Measurements from ENCODE around the gene COL13A1. TPM values are rescaled to one million over a fixed set of nuclear protein-coding genes. Genes with fewer than 3 reads are reported as not detected.

COL13A1 gene
- total RNA-seq, 1 donor from 2014 or later: 0.86 TPM

DNA sequence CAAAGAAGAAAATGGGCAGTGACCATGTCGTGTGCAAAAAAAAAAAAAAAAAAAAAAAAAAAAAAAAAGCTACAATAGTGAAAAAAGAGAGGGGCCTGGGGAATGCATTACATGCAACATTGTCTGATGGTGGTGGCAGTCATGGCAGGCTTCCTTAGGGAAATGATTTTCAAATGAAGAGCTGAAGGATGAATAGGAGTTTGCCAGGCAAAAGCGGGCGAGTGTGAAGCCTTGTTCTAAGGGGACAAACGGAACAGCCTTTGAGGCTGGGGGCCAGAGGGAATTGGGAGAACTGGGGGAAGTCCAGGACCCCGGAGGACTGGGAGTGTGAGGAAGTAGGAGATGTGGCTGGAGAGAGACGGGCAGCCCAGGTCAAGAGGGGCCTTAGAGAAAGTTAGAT is 3.1 kb downstream of the COL13A1 start:
- TF ChIP-seq EZH2 (IDR thresholded peaks at IDR 0.05; ENCODE audit: insufficient read depth, low read length): no peak
- TF ChIP-seq, protein P1, sequence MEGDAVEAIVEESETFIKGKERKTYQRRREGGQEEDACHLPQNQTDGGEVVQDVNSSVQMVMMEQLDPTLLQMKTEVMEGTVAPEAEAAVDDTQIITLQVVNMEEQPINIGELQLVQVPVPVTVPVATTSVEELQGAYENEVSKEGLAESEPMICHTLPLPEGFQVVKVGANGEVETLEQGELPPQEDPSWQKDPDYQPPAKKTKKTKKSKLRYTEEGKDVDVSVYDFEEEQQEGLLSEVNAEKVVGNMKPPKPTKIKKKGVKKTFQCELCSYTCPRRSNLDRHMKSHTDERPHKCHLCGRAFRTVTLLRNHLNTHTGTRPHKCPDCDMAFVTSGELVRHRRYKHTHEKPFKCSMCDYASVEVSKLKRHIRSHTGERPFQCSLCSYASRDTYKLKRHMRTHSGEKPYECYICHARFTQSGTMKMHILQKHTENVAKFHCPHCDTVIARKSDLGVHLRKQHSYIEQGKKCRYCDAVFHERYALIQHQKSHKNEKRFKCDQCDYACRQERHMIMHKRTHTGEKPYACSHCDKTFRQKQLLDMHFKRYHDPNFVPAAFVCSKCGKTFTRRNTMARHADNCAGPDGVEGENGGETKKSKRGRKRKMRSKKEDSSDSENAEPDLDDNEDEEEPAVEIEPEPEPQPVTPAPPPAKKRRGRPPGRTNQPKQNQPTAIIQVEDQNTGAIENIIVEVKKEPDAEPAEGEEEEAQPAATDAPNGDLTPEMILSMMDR (IDR thresholded peaks at IDR 0.05; ENCODE audit: insufficient read depth, low read depth, low read length): no peak
- Histone ChIP-seq H3K27me3 (ENCODE audit: insufficient read depth, low read length) (no peaks in the 10 kb centered on the region), H4K20me1 (ENCODE audit: insufficient read depth, low read length) (peaks cover 5% of the 10 kb centered on the region), H3K4me2 (ENCODE audit: low read length) (peak overlapping the region; percentile 92), H3K4me3 (ENCODE audit: insufficient read depth, low read depth, low read length) (no peak overlapping the region), H3K36me3 (ENCODE audit: insufficient read depth, low read length) (peaks cover 4% of the 10 kb centered on the region), H2AFZ (ENCODE audit: low read depth, low read length) (no peak overlapping the region), H3K4me1 (ENCODE audit: insufficient read depth, low read length) (peaks cover 52% of the 10 kb centered on the region), H3K79me2 (ENCODE audit: insufficient read depth, low read length) (peaks cover 68% of the 10 kb centered on the region), H3K9ac (ENCODE audit: low read length) (no peak overlapping the region), H3K9me3 (ENCODE audit: insufficient read depth, low read depth, low read length) (no peaks in the 10 kb centered on the region), H3K27ac (ENCODE audit: low read depth, low read length) (no peak overlapping the region)
- Mint-ChIP-seq H3K4me1 (ENCODE audit: low read depth, unreplicated experiment) (peaks cover 21% of the 10 kb centered on the region), H3K27ac (ENCODE audit: unreplicated experiment) (peak overlapping the region; percentile 64), H3K9me3 (ENCODE audit: unreplicated experiment) (peaks cover 3% of the 10 kb centered on the region), H3K27me3 (ENCODE audit: low read depth, unreplicated experiment) (peaks cover 29% of the 10 kb centered on the region), H3K36me3 (ENCODE audit: low read depth, unreplicated experiment) (peaks cover 2% of the 10 kb centered on the region), H3K4me3 (ENCODE audit: unreplicated experiment) (no peak overlapping the region)
- no peak for FAIRE-seq
- DNase-seq (ENCODE audit: low read depth): no peak

DNA sequence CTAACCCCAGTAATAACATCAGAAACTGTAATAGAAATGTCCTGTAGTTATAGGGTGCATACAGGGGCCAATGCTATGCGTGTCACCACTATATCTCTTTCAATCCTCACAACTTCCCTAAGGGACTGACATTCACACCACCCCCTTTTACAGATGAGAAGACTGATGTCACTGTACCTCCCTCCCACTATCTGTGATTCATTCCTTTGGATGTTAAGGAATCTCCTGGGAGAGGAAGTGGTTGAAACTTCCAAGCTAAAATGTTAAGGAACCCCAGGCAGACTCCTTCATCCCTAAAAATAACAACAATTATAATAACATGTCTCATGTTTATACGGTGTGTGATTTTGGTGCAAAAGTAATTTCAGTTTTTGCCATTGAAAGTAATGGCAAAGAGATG is 5.4 kb downstream of the COL13A1 start:
- Histone ChIP-seq H3K27me3 (ENCODE audit: insufficient read depth, low read length) (no peaks in the 10 kb centered on the region), H3K4me1 (ENCODE audit: insufficient read depth, low read length) (peaks cover 54% of the 10 kb centered on the region), H3K4me2 (ENCODE audit: low read length) (peak overlapping the region; percentile 80), H3K9me3 (ENCODE audit: insufficient read depth, low read depth, low read length) (no peaks in the 10 kb centered on the region), H2AFZ (ENCODE audit: low read depth, low read length) (no peak overlapping the region), H3K79me2 (ENCODE audit: insufficient read depth, low read length) (peaks cover 92% of the 10 kb centered on the region), H3K9ac (ENCODE audit: low read length) (peak overlapping the region; percentile 54), H4K20me1 (ENCODE audit: insufficient read depth, low read length) (peaks cover 11% of the 10 kb centered on the region), H3K36me3 (ENCODE audit: insufficient read depth, low read length) (peaks cover 4% of the 10 kb centered on the region), H3K4me3 (ENCODE audit: insufficient read depth, low read depth, low read length) (peak overlapping the region; percentile 45), H3K27ac (ENCODE audit: low read depth, low read length) (peak overlapping the region; percentile 73)
- DNase-seq (ENCODE audit: low read depth): peak; percentile 88
- TF ChIP-seq, protein P1 (IDR thresholded peaks at IDR 0.05; ENCODE audit: insufficient read depth, low read depth, low read length): no peak
- no peak for TF ChIP-seq EZH2 (IDR thresholded peaks at IDR 0.05; ENCODE audit: insufficient read depth, low read length)
- H3K4me3 Mint-ChIP-seq (ENCODE audit: unreplicated experiment): peak overlapping the region; percentile 9
- H3K36me3 Mint-ChIP-seq (ENCODE audit: low read depth, unreplicated experiment): peaks cover 2% of the 10 kb centered on the region
- peak; percentile 95 for FAIRE-seq
- H3K27ac Mint-ChIP-seq (ENCODE audit: unreplicated experiment): peak overlapping the region; percentile 93
- H3K4me1 Mint-ChIP-seq (ENCODE audit: low read depth, unreplicated experiment): peaks cover 30% of the 10 kb centered on the region
- peaks cover 3% of the 10 kb centered on the region for H3K9me3 Mint-ChIP-seq (ENCODE audit: unreplicated experiment)
- peaks cover 33% of the 10 kb centered on the region for H3K27me3 Mint-ChIP-seq (ENCODE audit: low read depth, unreplicated experiment)

DNA sequence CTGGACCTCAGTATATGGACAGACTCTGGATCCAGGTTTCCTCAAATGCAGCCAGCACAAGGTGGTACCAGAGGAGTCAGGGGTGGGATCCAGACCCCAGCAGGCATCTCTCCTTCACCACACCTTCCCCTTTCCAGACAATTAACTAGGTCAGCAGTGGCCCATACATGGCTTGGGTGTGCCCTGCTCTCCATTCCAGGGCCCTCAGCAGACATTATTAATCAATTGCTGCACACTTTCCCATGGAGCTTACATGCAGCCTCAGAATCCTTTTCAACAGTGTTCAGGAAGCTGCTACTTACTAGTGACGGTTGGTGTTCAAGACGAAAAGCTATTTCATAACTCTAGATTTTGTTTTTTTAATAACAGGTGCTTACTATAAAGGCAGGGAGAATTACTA is 6.0 kb downstream of the COL13A1 start:
- H2AFZ ChIP-seq (ENCODE audit: low read depth, low read length): no peak overlapping the region
- peak overlapping the region; percentile 73 for H3K27ac ChIP-seq (ENCODE audit: low read depth, low read length)
- H3K27me3 ChIP-seq (ENCODE audit: insufficient read depth, low read length): no peaks in the 10 kb centered on the region
- Mint-ChIP-seq H3K27ac (ENCODE audit: unreplicated experiment) (peak overlapping the region; percentile 93), H3K36me3 (ENCODE audit: low read depth, unreplicated experiment) (peaks cover 2% of the 10 kb centered on the region), H3K27me3 (ENCODE audit: low read depth, unreplicated experiment) (peaks cover 37% of the 10 kb centered on the region), H3K4me1 (ENCODE audit: low read depth, unreplicated experiment) (peaks cover 30% of the 10 kb centered on the region), H3K9me3 (ENCODE audit: unreplicated experiment) (peaks cover 3% of the 10 kb centered on the region), H3K4me3 (ENCODE audit: unreplicated experiment) (no peak overlapping the region)
- H3K9me3 ChIP-seq (ENCODE audit: insufficient read depth, low read depth, low read length): no peaks in the 10 kb centered on the region
- H3K4me2 ChIP-seq (ENCODE audit: low read length): peak overlapping the region; percentile 80
- FAIRE-seq: no peak
- peak; percentile 54 for DNase-seq (ENCODE audit: low read depth)
- H3K79me2 ChIP-seq (ENCODE audit: insufficient read depth, low read length): peaks cover 94% of the 10 kb centered on the region
- H3K4me1 ChIP-seq (ENCODE audit: insufficient read depth, low read length): peaks cover 53% of the 10 kb centered on the region
- H4K20me1 ChIP-seq (ENCODE audit: insufficient read depth, low read length): peaks cover 15% of the 10 kb centered on the region
- peaks cover 4% of the 10 kb centered on the region for H3K36me3 ChIP-seq (ENCODE audit: insufficient read depth, low read length)
- peak overlapping the region; percentile 45 for H3K4me3 ChIP-seq (ENCODE audit: insufficient read depth, low read depth, low read length)
- H3K9ac ChIP-seq (ENCODE audit: low read length): peak overlapping the region; percentile 54
- TF ChIP-seq, protein P1 (IDR thresholded peaks at IDR 0.05; ENCODE audit: insufficient read depth, low read depth, low read length): no peak
- no peak for TF ChIP-seq EZH2 (IDR thresholded peaks at IDR 0.05; ENCODE audit: insufficient read depth, low read length)

All from astrocyte (in vitro differentiated cells and primary cell).